Activated CD4-positive, alpha-beta T cell treated with anti-CD3 and anti-CD28 coated beads for 4 hours (primary cell): ENCODE data around the gene STK4.
"Not testable (repeated sequence)": the region's sequence is repeated elsewhere in the genome, so short reads cannot be mapped to it uniquely, and the experiment has no call there.

Experiments used
- DNase-seq, 2 donors: peaks; one replicate each; pipeline ENCODE4 v3.0.0-alpha.2; 2020

Gene STK4

GRCh38 chr20:45058168-45058850 lies 92.0 kb downstream of the STK4 start:
- no peak for DNase-seq

GRCh38 chr20:45059022-45059728 lies 92.9 kb downstream of the STK4 start:
- DNase-seq = no peak

GRCh38 chr20:45060294-45060693 lies 94.0 kb downstream of the STK4 start:
- no peak for DNase-seq

GRCh38 chr20:45061244-45061643 lies 94.9 kb downstream of the STK4 start:
- DNase-seq = no peak

GRCh38 chr20:45063107-45063506 lies 96.8 kb downstream of the STK4 start:
- not testable (repeated sequence) for DNase-seq

- DNase-seq = no peak
These were observed 98.5 kb downstream of the STK4 start for GRCh38 chr20:45064812-45065211.

GRCh38 chr20:45066372-45066771 lies 100.1 kb downstream of the STK4 start:
- DNase-seq = no peak

GRCh38 chr20:45067087-45067486 lies 100.8 kb downstream of the STK4 start:
- no peak for DNase-seq

- no peak for DNase-seq
These were observed 101.2 kb downstream of the STK4 start for GRCh38 chr20:45067558-45067957.

GRCh38 chr20:45069261-45069660 lies 102.9 kb downstream of the STK4 start:
- no peak for DNase-seq

GRCh38 chr20:45070932-45071632 lies 104.8 kb downstream of the STK4 start:
- no peak for DNase-seq

GRCh38 chr20:45072066-45072465 lies 105.8 kb downstream of the STK4 start:
- no peak for DNase-seq

GRCh38 chr20:45073221-45073620 lies 106.9 kb downstream of the STK4 start:
- no peak for DNase-seq

GRCh38 chr20:45077559-45077958 lies 111.2 kb downstream of the STK4 start:
- no peak for DNase-seq

- no peak for DNase-seq
These were observed 114.7 kb downstream of the STK4 start for GRCh38 chr20:45080867-45081624.

- no peak for DNase-seq
These were observed 116.2 kb downstream of the STK4 start for GRCh38 chr20:45082468-45082867.

GRCh38 chr20:45083127-45083526 lies 116.8 kb downstream of the STK4 start:
- DNase-seq = no peak

- no peak for DNase-seq
These were observed 119.0 kb downstream of the STK4 start for GRCh38 chr20:45085289-45085688.

- no peak for DNase-seq
These were observed 119.6 kb downstream of the STK4 start for GRCh38 chr20:45085867-45086266.

GRCh38 chr20:45087097-45087790 lies 120.9 kb downstream of the STK4 start:
- no peak for DNase-seq

GRCh38 chr20:45087814-45088213 lies 121.5 kb downstream of the STK4 start:
- DNase-seq = no peak

- DNase-seq = no peak
These were observed 121.9 kb downstream of the STK4 start for GRCh38 chr20:45088247-45088646.

- DNase-seq = no peak
These were observed 124.2 kb downstream of the STK4 start for GRCh38 chr20:45090481-45090880.
